Measurements from ENCODE around the gene SETD2. TPM values are rescaled to one million over a fixed set of nuclear protein-coding genes. Genes with fewer than 3 reads are reported as not detected.

SETD2 gene
- total RNA-seq, 4 donors from 2014 or later: 58.5 to 81.7 (median 65.9) TPM

GRCh38 chr3:47005212-47006144, 158.4 kb downstream of the SETD2 start:
- TF ChIP-seq CTCF (IDR thresholded peaks at IDR 0.05; ENCODE audit: low read depth): no peak

- TF ChIP-seq CTCF (IDR thresholded peaks at IDR 0.05; ENCODE audit: low read depth): no peak
Measured at GRCh38 chr3:47004369-47005211, 159.3 kb downstream of the SETD2 start.

GRCh38 chr3:47003461-47004368, 160.2 kb downstream of the SETD2 start:
- TF ChIP-seq CTCF (IDR thresholded peaks at IDR 0.05; ENCODE audit: low read depth): no peak

GRCh38 chr3:47003056-47003410, 160.9 kb downstream of the SETD2 start:
- TF ChIP-seq CTCF (IDR thresholded peaks at IDR 0.05; ENCODE audit: low read depth): no peak

GRCh38 chr3:47002171-47003055, 161.5 kb downstream of the SETD2 start:
- TF ChIP-seq CTCF (IDR thresholded peaks at IDR 0.05; ENCODE audit: low read depth): no peak

GRCh38 chr3:47001731-47002170, 162.2 kb downstream of the SETD2 start:
- TF ChIP-seq CTCF (IDR thresholded peaks at IDR 0.05; ENCODE audit: low read depth): no peak

Data from subcutaneous adipose tissue (tissue), 4 donors.